Stimulated activated CD4-positive, alpha-beta T cell treated with anti-CD3 and anti-CD28 coated beads, TNF-alpha, amount 100 ng/mL, for 24 hours (primary cell): ENCODE measurements around the gene CREM.
A peak's percentile ranks its signal among the peaks of the same experiment; 100 is the strongest.
"Not testable (repeated sequence)": the region's sequence is repeated elsewhere in the genome, so short reads cannot be mapped to it uniquely, and the experiment has no call there.

ENCODE experiments used
- DNase-seq, 3 experiments: peaks; one replicate each; pipeline ENCODE4 v3.0.0-alpha.2; 2020; ENCODE audit warnings: low read depth in 3 of 3

CREM gene

DNA sequence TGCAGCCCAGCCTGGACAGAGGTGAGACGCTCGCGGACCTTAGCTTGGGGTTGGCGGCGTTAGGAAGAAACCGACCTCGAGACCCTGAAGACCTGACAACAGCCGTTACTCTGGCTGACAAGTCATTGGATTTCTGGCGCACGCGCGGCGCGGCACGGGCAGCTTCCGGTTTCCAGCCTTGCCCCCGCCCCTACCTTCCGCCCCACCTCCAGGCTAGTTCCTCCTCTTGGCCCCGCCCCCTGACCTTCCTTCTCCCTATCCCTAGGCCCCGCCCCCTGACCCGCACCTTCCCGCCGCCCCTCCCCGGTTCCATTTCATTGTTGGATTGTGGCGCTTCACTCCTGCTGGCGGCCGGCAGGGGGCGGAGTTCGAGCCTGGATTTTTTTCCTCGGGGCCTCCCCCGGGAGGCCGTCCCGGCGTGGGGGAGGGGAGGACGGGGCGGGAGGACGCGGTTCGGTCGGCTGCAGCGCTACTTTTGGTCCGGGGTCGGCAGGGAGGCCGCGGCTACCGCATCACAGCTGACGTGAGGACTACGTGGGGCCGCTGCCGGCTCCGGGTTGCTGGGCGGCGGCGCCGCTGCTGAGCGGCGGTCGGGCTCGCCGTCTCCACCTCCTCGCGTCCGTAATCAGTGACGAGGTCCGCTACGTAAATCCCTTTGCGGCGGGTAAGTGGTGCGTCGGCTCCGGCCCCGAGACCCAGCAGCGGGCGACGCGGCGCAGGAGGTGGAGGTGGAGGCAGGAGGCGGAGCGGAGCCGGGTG lies at the start of gene CREM:
TSS of gene CREM (plus strand) at position 317 of the 759 bp plus-strand sequence. CDS start 10,990 bp downstream, outside the sequence.
- DNase-seq: peak; percentile 100

DNA sequence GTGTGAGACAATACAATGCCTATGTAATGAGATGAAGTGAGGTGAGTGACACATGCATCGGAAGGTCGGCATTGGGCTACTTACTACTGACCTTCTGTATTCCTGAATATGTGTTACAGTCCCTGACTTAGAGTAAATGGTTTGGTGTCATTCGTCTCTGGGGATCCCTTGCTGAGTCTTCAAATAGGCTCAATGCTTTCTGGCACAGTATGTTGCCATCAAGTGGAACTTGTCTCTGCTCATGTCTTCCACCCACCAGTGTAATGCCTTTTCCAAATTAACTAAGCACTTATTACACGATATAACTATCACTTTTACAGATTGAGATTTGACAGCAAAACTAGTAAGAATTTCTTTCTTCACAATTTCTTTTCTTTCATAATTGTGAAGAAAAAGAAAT lies 47.4 kb upstream of the CREM start:
- DNase-seq: no peak

DNA sequence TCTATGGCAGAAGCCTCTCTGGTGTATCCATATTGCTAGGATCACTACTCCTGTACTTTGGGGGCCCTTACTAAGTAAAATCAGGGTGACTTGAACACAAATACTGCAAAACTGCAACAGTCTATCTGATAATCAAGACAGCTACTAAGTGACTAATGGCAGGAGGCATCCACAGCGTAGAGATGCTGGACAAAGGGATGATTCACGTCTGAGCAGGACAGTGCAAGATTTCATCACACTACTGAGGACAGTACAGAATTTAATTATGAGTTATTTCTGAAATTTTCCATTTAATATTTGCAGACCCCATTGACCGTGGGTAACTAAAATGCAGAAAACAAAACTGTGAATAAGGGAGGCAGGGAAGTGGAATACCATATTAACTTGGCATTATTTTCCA lies 46.9 kb upstream of the CREM start:
- no peak for DNase-seq

DNA sequence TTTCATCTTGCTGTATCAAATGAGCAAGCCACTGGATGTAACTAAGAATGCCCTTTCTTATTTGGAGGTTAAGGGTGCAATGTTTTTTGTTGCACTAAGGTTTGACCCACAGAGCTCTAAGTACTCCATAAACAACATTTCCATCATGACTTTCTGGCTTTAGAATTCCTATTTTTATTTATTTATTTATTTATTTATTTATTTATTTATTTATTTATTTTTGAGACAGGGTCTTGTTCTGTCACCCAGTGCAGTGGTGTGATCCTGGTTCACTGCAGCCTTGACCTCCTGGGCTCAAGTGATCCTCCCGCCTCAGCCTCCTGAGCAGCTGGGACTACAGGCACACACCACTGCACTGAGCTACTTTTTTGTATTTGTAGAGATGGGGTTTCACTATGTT lies 46.4 kb upstream of the CREM start:
- not testable (repeated sequence) for DNase-seq

DNA sequence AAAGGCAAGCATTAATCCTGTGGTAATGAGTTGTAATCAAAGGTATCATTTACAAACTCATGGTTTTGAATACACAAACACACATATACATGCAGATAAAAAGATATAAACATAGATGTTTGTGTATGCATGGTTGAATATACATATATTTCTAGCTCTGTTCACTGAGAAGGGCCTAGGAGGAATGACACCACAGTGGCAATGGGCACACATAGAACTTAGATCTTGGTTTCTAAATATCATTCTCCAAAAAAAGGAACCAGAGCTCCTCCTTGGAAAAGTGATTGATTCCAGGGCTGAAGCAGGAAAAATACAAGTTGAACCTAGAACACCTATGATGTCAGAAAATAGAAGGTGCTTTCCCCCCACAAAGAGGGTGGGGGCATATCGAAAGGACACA lies 43.4 kb upstream of the CREM start:
- no peak for DNase-seq

DNA sequence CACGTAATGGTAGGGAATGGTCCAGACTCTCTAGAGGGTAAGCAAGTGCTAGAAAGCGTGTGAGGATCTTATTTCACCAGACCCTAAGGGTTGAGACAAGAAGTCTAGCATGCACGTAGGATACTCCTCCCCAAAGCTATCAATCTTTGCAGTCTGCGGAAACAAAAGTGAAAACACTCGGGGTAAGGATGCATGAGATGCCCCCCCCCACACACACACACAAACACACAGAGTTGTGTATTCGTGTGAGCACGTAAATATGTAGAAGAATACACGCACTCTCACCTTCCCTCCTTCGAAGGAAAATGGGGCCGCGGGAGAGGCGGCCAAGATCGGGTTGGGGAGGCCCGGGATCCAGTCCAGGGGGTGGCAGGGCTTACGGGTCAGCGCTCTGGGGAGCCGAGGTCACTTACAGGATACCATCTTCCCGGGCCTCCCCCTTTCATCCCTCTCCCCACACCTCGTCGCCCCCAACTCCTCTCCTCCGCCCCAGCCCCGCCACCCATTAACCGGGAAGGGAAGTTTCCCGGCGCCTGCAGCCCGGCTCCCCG lies 37.0 kb upstream of the CREM start:
- DNase-seq: peak in 1 of 3 experiments; percentile 2

DNA sequence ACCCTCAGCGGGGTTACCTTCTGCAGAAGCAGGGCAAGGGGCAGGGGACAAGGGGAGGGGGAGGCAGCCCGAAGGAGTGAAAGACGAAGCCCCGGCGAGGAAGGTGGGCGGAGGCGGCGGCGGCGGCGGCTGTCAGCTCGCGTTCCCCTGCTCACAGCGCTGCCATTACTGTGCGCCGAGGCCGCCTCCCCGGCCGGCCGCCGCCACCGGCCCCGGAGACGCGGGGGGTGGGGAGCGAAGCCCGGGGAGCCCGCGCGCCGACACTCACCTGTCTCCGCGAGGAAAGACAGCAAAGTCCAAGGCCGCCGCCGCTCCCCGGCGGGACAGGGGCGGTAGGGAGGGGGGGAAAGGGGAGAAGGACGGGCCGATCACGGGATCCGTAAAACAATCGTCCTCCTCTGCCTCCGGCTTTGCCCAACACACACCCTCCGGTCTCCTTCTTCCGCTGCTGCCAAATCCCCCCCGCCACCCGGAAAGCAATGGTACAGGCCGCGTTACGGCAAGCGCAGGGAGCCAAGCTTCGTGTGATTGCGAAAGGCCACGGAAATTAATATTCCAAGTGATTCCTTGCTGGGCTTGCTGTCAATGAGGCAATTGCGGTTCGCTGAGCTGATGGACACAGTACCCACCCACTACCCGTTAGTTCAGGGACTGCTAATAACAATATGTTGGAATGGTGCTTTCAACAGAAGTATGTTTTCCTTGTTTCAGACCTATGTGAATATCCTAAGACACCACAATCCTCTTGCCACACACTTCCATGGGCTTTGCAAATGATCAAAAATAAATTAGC lies 36.3 kb upstream of the CREM start, which contains the start of gene CUL2:
TSS of gene CUL2 (minus strand) at position 180 of the 793 bp plus-strand sequence. CDS start 19,024 bp downstream, outside the sequence.
- DNase-seq: peak; percentile 85 to 89 (median 89)

DNA sequence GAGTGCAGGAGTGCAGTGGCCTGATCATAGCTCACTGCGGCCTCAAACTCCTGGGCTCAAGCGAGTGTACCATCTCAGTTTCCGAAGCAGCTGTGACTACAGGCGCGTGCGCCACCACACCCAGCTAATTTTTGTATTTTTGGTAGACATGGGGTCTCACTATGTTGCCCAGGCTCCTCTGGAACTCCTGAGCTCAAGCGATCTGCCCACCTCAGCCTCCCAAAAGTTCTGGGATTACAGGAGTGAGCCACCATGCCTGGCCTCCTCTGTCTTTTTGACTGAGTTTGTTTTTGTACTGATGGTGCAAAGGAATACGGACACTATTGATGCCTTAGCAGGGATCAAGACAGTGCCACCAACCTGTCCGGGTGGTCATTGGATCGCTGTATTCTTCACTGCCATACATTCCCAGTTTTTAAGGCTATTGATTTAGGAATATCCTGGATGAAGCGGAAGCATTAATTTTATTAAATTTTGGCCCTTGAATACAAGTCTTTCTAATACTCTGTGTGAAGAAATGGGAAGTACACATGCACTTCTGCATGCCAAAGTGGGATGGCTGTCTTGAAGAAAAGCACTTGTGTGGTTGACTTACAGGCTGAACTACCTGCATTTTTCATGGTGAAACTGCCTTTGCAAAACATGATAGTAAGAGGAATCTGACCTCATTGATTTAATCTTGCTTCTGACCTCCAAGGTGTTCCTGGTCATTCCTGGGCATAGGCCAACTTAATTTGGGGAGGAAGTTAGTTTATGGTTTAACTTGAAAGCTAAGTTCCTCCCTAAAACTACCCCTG lies 34.5 kb upstream of the CREM start:
- DNase-seq: no peak

DNA sequence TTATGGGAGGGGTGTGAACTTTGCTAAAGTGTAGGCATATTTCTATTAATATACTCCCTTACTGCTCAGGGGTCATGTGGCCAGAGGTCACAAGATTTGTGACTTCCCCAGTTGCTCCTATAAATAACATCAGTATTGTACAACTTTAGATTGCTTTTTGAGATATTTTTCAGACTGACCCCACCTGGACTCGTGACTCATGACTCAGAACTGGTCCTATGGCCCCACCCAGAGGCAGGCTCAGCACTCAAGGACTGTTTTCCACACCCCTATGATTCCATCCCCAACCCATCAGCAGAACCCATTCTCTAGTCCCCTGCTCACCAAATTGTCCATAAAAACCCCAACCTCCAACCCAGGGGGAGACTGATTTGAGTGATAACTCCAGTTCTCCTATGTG lies 33.8 kb upstream of the CREM start:
- DNase-seq: no peak

DNA sequence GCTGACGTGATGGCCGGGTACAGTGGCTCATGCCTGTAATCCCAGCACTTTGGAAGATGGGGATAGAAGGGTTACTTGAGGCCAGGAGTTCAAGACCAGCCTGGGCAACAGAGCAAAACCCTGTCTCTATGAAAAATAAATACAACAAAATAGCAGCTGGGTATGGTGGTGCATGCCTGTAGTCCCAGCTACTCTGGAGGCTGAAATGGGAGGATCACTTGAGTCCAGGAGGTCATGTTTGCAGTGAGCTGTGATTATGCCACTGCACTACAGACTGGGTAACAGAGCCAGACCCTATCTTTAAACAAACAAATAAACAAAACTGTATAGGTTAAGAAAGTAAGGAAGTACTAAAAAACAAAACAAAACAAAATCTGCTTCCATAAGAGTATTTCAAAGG lies 30.3 kb upstream of the CREM start:
- DNase-seq: no peak

DNA sequence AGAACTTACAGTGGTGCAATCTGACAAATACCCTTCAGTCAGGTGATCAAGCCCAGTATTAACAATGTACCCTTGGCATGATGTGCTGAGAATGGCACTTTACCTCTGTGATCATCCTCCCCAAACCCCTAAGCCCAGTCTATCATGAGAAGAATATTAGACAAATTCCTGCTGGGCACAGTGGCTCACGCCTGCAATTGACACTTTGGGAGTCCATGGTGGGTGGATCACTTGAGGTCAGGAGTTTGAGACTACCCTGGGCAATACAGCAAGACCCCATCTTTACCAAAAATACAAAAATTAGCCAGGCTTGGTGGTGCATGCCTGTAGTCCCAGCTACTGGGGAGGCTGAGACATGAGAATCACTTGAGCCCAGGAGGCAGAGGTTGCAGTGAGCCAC lies 29.1 kb upstream of the CREM start:
- DNase-seq: no peak

DNA sequence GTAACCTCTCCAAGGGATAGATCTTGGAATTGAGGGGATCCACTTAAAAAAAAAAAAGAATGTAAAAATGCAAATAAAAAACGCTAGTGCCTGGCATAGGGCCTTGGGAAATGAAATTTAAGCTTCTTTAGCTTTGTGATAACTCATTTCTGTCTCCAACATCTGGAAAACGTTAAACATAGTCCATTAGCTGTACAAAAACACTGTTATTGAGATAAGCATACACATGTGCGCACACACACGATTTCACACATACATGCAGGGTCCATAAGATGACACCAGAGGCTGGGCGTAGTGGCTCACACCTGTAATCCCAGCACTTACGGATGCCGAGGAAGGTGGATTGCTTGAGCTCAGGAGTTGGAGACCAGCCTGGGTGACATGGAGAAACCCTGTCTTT lies 22.8 kb upstream of the CREM start:
- DNase-seq: no peak

DNA sequence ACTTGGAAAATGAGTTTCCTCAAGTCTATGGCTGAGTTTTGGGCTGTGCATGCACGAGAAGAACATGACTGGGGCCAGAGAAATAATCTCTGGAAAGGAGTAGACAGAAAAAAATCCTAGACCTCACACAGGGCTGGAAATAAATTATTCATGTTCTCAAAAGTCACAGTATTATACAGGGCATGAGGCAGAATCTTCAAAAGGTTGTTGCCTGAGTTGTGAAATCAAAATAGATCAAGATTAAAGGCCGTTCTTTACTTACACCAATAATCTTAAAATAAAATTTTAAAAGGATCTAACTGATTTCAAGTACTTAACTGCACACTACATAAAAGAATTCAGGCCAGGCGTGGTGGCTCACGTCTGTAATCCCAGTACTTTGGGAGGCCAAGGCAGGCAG lies 14.1 kb upstream of the CREM start:
- DNase-seq: no peak

DNA sequence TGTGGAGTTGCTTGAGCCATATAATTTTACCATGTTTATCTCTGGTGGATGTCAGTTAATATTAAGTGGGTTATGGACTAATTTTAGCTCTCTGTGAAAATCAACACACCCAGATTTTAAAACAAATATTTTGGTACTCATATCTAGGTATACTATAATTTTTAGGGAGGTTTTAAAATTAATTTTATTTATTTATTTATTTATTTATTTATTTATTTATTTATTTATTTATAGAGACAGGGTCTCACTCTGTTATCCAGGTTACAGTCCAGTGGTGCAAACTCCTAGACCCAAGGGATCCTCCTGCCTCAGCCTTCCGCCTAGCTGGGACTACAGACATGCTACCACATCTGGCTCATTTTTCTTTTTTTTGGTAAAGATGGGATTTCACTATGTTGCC lies 7.3 kb upstream of the CREM start:
- DNase-seq: no peak

DNA sequence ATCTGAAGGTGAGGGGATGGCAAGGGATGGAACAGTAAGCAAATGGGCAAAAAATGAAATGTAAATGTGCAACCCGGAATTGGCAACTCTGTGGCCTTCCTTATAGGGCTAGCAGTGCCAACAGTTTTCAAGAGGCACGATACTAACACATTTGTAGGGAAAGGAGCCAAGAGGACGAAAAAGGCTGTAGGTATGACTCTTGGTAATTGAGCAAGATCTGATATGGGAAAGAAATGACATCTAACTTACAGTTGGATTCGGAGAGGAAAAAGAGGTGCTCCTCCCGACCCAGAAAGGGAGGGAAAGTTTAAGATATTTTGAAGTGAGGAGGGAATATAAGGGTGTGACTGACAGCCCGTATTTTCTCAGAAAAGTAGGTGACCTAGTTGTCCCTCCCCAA lies 2.1 kb upstream of the CREM start:
- DNase-seq: no peak

DNA sequence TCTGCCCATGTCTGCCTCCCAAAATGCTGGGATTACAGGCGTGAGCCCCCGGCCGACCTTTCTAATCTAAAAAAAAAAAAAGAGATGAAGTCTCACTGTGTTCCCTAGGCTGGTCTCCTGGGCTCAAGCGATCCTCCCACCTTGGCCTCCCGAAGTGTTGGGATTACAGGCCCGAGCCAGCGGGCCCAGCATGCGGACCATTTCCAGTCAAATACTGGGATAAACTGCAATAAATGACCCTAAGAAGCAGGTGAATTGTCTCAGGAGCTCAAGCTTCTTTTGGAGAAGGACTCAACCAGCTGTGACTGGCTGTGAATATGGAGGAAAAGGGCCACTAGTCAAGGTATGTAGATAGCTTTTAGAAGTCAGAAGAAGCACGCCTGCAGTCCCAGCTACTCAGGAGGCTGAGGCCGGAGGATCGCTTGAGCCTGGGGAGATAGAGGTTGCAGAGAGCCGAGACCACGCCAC lies 550 bp upstream of the CREM start:
- DNase-seq: no peak

DNA sequence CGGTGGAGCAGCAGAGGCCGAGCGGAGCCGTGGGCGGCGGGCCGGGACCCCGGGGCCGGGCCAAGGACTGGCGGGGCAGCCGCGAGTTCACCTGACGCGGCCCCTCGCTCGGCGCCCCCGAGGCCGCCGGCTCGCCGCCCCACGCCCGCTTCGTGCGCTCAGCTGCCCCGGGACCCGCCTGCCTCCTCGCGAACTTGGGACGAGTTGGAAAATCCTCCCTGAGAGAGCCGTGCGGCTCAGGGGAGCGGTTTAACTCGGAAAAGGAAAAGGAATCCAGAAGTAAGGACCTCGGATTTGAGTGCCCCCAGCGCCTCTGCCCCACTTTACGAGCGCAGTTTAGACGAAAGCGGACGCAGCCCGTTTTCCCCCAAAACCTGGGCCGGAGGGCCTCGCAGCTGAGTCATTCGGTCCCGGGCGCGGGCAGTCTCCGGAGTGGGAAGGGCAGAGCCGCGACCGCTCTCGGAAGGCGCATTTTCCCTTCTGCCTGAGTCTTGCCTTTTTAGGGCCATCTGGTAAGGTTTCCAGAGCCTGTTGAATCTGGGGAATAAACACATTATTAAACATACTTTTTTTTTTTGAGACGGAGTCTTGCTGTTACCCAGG lies 744 bp downstream of the CREM start:
- DNase-seq: peak; percentile 27 to 56 (median 40)

DNA sequence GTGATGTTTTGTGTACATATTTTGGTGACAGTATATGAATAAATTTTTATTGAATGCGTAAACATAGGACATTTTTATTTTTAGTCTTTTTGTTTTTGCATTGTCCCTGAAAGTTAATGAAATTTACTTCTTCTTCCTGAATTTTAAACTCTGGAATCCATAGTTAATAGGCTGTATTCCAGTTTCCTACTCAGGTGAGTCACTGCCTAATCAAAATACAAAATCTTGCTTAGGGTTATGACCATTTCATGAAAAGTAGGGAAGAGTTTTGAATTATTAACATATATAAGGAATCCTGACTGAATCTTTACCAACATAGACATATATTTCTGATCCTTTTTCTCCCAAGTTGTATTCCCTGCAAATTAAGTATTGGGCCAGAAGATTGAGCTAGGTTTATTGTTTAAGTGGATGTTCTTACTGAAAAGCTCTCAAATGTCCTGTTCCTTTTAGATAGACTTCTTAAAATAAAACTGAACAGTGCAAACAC lies 2.6 kb downstream of the CREM start:
- DNase-seq: no peak

DNA sequence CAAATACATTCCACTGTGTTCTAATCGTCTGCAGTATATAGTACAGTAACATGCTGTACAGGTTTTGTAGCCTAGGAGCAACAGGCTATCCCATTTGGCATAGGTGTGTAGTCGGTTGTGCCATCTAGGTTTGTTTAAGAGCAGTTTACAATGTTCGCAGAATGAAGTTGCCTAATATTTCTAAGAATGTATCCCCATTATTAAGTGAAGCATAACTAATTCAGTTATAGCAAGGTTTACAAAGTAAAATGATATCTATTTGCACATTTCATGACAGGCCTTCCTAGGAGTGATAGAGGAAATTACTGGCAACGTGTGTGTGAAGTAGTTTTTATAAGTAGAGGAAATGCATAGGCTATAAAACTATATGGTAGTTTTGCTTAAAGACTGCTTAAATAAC lies 4.0 kb downstream of the CREM start:
- DNase-seq: no peak

DNA sequence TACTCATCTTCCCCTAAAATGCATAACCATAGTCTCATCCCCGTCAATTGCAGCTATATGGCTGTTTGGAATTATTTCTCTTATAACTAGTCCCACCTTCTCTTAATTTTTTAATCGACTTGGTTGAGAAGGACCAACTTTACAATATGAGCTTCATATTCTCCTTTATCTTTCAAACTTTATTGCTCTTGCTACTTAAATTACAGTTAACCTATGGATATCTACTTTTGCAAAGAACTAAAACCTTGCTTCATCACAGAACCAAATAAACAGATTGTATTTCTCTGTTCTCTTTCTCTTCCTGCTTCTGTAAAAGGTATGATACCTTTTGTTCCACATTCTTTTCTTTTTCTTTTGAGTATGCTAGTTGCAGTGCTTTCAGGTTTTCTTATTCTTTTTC lies 6.1 kb downstream of the CREM start:
- DNase-seq: no peak

DNA sequence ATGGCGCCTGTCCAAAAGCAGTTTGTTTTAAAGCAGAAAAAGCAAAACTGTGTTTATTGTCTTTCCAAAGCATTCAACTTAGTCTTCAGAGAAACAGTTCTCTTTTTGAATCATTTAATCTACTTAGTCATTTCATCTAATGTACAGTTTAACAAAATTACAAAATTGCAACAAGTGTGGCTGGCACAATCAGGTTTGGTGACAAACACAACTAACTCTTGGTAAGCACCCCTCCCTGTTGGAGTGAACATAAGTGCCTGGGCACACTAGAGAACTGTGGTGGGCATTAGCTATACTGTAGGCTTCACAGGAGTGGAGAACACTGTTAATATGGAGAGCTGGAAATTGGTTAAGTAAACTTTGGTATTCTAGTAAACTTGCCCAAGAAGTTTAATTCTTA lies 6.9 kb downstream of the CREM start:
- DNase-seq: no peak
